Right lobe of liver (tissue), 6 donors: ENCODE data around the gene PLD6. TPM values are rescaled to one million over a fixed set of nuclear protein-coding genes. Genes with fewer than 3 reads are reported as not detected.

ENCODE experiments used
- ATAC-seq, 4 donors: fragments of 200-7000 bp; cut with Tn5 transposase; one replicate each; pipeline ENCODE4 v1.9.1; 2020; ENCODE audit warnings: mild to moderate bottlenecking in 4 of 4, moderate library complexity in 4 of 4
- DNase-seq, 3 donors: peaks; one replicate each; pipeline ENCODE4 v3.0.0-alpha.2; 2020
- H3K27ac ChIP-seq, 3 donors: fragments of 200-600 bp; one replicate each; pipeline ENCODE4 v1.8.0; 2022
- H3K27me3 ChIP-seq, 2 donors: fragments of 200-600 bp; one replicate each; pipeline ENCODE4 v1.8.0; 2022
- H3K36me3 ChIP-seq, 4 donors: fragments of 200-600 bp; sonication (generic) in 1 of 4; one replicate each; pipeline versions ENCODE4 v1.5.1 to v1.8.0; 2017 to 2022; ENCODE audit warnings: control low read depth in 1 of 4
- H3K4me1 ChIP-seq, 4 donors: fragments of 200-600 bp; sonication (generic) in 1 of 4; one replicate each; pipeline versions ENCODE4 v1.5.1 to v1.8.0; 2017 to 2022; ENCODE audit warnings: control low read depth in 1 of 4
- H3K4me3 ChIP-seq, 3 donors: fragments of 200-600 bp; one replicate each; pipeline ENCODE4 v1.8.0; 2022
- H3K9me3 ChIP-seq, 4 donors: fragments of 200-600 bp; sonication (generic) in 1 of 4; one replicate each; pipeline versions ENCODE4 v1.5.1 to v1.8.0; 2017 to 2022; ENCODE audit warnings: control low read depth in 1 of 4
- POLR2A ChIP-seq: fragments of 450-650 bp; IDR thresholded peaks from one replicate; pipeline ENCODE4 v1.6.1; 2017; ENCODE audit warnings: antibody characterized with exemption, mild to moderate bottlenecking
- WGBS: methylation state at CpG from one replicate; pipeline ENCODE4 v1.1.6; 2018; ENCODE audit warnings: low coverage, low lambda C conversion rate; ENCODE audit not compliant: insufficient coverage; ENCODE audit errors: missing lambda C conversion rate; 5-methylcytosine and 5-hydroxymethylcytosine counted together
- intact Hi-C, 2 donors: fragments of 100-400 bp; cut with DNase I; formaldehyde crosslinking; loops; one replicate each; pipeline versions ENCODE4 v1.11.2 to v1.14.1; 2022
- total RNA-seq, 6 experiments: library from RNA; depleted of rRNA in 2 of 6; stranded (reverse); fragments of >200 nt in 2 of 6; fragmentation: NEBNext Ultra II Directional in 3 of 6; extraction: Animal tissue kit (Norgen Biotek cat#: 25700) in 3 of 6; gene quantifications; one replicate each; pipeline versions ENCODE4 v1.1.0 to v1.2.4, GENCODE V29; 2016 to 2023
- TF ChIP-seq, protein P1 (sequence below), 4 donors: fragments of 200-600 bp in 3 of 4; fragments of 450-650 bp in 1 of 4; IDR thresholded peaks; one replicate each; pipeline versions ENCODE4 v1.5.1 to v1.8.0; 2016 to 2022; ENCODE audit warnings: antibody characterized with exemption in 4 of 4, mild to moderate bottlenecking in 2 of 4
- donor health status: DM: no; HTN: yes; CAD: no.
- donor health status: DM: no; HTN: no; CAD: no.
- donor health status: DM: no; HTN: no; CAD: no.
- donor health status: DM: no; HTN: yes; CAD: no.
- donor health status: DM: no; HTN: yes; CAD: no.

Gene PLD6
- total RNA-seq, 6 experiments from 2014 or later = 0.68 to 3.6 (median 2.8) TPM

DNA sequence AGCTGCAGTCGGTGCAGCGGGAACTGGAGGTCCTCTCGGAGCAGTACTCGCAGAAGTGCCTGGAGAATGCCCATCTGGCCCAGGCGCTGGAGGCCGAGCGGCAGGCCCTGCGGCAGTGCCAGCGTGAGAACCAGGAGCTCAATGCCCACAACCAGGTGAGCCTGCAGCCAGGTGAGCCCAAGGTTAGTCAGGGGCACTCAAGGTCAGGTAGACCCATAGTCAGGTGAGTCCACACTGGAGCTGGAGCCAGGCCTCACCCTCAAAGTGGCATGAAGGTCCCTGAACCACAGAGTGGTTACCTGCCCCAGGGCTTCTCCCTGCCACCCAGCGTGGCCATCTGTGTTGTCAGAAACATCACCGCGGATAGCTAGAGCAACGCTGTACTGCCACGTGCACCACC, 32.2 kb downstream of the PLD6 start:
- no peak for ATAC-seq
- H3K27me3 ChIP-seq = no peaks in the 10 kb centered on the region
- no peak overlapping the region for H3K4me3 ChIP-seq
- no peaks in the 10 kb centered on the region for H3K4me1 ChIP-seq
- no peak overlapping the region for H3K27ac ChIP-seq
- peaks cover 0 to 66% (median 37%) of the 10 kb centered on the region in 4 donors for H3K36me3 ChIP-seq
- no peak for TF ChIP-seq POLR2A
- TF ChIP-seq, protein P1, sequence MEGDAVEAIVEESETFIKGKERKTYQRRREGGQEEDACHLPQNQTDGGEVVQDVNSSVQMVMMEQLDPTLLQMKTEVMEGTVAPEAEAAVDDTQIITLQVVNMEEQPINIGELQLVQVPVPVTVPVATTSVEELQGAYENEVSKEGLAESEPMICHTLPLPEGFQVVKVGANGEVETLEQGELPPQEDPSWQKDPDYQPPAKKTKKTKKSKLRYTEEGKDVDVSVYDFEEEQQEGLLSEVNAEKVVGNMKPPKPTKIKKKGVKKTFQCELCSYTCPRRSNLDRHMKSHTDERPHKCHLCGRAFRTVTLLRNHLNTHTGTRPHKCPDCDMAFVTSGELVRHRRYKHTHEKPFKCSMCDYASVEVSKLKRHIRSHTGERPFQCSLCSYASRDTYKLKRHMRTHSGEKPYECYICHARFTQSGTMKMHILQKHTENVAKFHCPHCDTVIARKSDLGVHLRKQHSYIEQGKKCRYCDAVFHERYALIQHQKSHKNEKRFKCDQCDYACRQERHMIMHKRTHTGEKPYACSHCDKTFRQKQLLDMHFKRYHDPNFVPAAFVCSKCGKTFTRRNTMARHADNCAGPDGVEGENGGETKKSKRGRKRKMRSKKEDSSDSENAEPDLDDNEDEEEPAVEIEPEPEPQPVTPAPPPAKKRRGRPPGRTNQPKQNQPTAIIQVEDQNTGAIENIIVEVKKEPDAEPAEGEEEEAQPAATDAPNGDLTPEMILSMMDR (IDR thresholded peaks at IDR 0.05) = no peak
- 100% methylated on average over 1 of the region's 14 CpGs for WGBS
- DNase-seq = no peak
- no peaks in the 10 kb centered on the region for H3K9me3 ChIP-seq
- intact Hi-C loops = no loop called here

DNA sequence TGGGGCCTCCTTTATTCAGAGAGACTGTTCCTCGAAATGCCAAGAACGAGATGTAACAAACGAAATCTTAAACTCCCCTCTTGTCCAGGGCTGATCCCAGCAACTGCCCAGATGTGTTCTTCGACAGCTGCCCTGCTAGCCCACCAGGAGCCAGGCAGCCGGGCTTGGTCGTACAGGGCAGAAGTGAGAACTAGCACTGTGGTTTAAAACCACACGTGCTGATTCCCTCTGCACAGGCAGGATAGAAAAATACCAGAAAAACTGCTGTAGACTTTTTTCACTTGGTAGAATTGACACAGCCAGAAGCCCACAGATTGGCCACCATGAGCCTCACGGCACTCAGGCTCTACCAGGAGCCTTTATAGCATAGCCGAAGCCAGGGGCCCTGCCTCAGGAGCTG, 33.1 kb downstream of the PLD6 start:
- intact Hi-C loops = no loop called here

DNA sequence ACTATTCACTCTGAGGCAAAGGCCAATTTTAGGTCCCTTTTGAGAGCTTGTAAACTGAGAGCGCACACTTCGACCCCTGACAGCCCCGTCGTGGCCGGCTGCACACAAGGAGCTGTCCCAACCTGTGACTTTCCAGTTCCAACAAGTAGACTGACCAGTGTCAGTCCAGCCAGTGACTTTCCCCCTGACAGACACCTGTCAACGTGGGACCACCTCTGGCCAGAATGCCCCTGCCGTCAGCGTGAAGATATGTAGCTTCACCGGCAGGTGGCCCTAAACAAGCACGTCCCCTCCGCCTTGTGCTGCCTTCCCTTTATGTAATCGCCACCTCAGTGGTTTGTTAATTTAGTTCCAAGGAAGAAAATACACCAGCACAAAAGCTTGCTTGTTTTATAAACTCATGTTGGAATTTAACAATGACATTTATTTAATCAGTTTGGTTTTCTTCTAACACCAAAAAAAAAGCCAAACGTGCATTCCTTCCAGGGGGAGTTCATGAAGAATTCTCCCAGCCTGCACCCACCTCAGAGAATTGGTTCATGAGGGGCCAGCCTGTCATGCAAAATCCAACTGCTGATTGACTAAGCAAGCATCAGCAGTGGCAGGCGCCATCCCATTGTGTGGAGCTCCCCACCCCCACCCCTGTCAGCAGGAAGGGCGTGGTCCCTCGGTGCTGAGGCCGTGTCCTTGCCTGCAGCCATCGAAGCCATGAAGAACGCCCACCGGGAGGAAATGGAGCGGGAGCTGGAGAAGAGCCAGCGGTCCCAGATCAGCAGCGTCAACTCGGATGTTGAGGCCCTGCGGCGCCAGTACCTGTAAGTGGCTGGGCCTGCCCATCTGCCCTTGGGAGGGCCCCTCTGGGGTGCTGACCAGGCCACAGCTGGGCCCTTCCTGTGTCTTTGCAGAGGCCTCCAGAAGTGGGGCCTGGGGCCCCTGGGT, 33.9 kb downstream of the PLD6 start:
- no peaks in the 10 kb centered on the region for H3K4me1 ChIP-seq
- WGBS = 77% methylated on average over 15 of the region's 26 CpGs
- no peaks in the 10 kb centered on the region for H3K9me3 ChIP-seq
- ATAC-seq (peak; percentile 10 to 42 (median 38)), DNase-seq (peak in 1 of 3 donors; percentile 13)
- H3K27me3 ChIP-seq = no peaks in the 10 kb centered on the region
- no peak for TF ChIP-seq POLR2A
- TF ChIP-seq, protein P1 (IDR thresholded peaks at IDR 0.05) = no peak
- intact Hi-C loops = no loop called here
- no peak overlapping the region for H3K4me3 ChIP-seq
- no peak overlapping the region for H3K27ac ChIP-seq
- H3K36me3 ChIP-seq = peaks cover 0 to 60% (median 32%) of the 10 kb centered on the region in 4 donors

More for the DNA sequence above, 33.1 kb downstream of the PLD6 start:
- H3K9me3 ChIP-seq = no peaks in the 10 kb centered on the region
- no peaks in the 10 kb centered on the region for H3K4me1 ChIP-seq
- peaks cover 0 to 60% (median 35%) of the 10 kb centered on the region in 4 donors for H3K36me3 ChIP-seq
- ATAC-seq (no peak), DNase-seq (no peak)
- H3K27me3 ChIP-seq = no peaks in the 10 kb centered on the region
- 71% methylated on average over 4 of the region's 9 CpGs for WGBS
- no peak for TF ChIP-seq POLR2A
- TF ChIP-seq, protein P1 (IDR thresholded peaks at IDR 0.05) = no peak
- no peak overlapping the region for H3K4me3 ChIP-seq
- no peak overlapping the region for H3K27ac ChIP-seq

DNA sequence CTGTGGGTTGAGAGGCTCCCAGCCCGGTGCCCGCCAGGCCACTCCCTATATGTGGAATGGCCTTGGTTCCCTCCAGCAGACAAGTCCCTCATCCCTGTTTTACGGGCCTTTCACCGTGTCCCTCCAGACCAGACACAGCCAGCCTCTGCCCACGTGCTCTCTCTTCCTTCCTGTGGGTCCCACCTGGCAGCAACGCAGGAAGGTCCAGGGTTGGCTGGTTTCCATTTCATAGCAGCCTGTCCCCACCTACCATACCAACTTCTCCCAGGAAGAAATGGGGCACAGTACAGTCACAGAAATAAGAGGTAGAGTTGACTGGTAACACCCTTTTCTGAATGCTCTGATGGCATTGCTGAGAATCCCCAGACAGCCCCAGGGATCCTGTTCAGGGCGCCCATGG, 34.9 kb downstream of the PLD6 start:
- peak in 1 of 3 donors; percentile 9 for DNase-seq
- no peaks in the 10 kb centered on the region for H3K9me3 ChIP-seq
- intact Hi-C loops = no loop called here
- ATAC-seq = no peak
- H3K27ac ChIP-seq = no peak overlapping the region
- no peaks in the 10 kb centered on the region for H3K4me1 ChIP-seq
- no peak for TF ChIP-seq POLR2A
- TF ChIP-seq, protein P1 (IDR thresholded peaks at IDR 0.05) = no peak
- H3K27me3 ChIP-seq = no peaks in the 10 kb centered on the region
- H3K36me3 ChIP-seq = peaks cover 0 to 59% (median 30%) of the 10 kb centered on the region in 4 donors
- H3K4me3 ChIP-seq = no peak overlapping the region
- 54% methylated on average over 4 of the region's 7 CpGs for WGBS
